Activated naive CD8-positive, alpha-beta T cell treated with anti-CD3 and anti-CD28 coated beads for 36 hours (primary cell): ENCODE measurements around the gene TAL1. TPM values are rescaled to one million over a fixed set of nuclear protein-coding genes. Genes with fewer than 3 reads are reported as not detected.

Experiments used
- DNase-seq: peaks from one replicate; pipeline ENCODE4 v3.0.0; 2021
- H3K27ac Mint-ChIP-seq: one replicate; pipeline ENCODE4 v1.8.0; 2022; ENCODE audit warnings: mild to moderate bottlenecking, moderate library complexity, mixed read lengths
- H3K27me3 Mint-ChIP-seq: one replicate; pipeline ENCODE4 v1.8.0; 2022; ENCODE audit warnings: mild to moderate bottlenecking, mixed read lengths
- H3K36me3 Mint-ChIP-seq: one replicate; pipeline ENCODE4 v1.8.0; 2021; ENCODE audit warnings: mild to moderate bottlenecking, mixed read lengths
- H3K4me1 Mint-ChIP-seq: one replicate; pipeline ENCODE4 v1.8.0; 2021; ENCODE audit warnings: mixed read lengths
- H3K4me3 Mint-ChIP-seq: one replicate; pipeline ENCODE4 v1.8.0; 2022; ENCODE audit warnings: mild to moderate bottlenecking, moderate library complexity, mixed read lengths
- H3K9me3 Mint-ChIP-seq: one replicate; pipeline ENCODE4 v1.8.0; 2022; ENCODE audit warnings: mixed read lengths
- total RNA-seq, 2 experiments: library from RNA; stranded (reverse); gene quantifications; one replicate each; pipeline ENCODE4 v1.2.3, GENCODE V29; 2021

The TAL1 gene
- total RNA-seq, 2 experiments from 2014 or later, result not detected

DNA sequence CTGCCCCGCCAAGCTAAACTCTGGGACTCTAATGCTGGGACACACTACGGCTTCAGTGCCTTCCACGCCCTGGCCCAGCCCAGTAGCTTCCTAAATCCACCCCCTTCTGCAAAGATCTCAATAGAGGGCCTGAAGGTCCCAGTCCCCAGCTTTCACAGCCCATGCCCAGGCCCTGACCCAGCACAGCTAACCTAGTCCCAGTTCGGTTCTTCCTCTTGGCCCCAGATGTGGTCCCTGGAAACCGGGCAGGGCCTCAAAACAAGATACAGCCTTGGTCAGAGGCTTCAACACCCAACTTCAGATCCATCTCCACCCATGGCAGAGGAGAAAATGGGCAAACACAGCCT, 41.5 kb downstream of the TAL1 start:
- DNase-seq, result no peak

DNA sequence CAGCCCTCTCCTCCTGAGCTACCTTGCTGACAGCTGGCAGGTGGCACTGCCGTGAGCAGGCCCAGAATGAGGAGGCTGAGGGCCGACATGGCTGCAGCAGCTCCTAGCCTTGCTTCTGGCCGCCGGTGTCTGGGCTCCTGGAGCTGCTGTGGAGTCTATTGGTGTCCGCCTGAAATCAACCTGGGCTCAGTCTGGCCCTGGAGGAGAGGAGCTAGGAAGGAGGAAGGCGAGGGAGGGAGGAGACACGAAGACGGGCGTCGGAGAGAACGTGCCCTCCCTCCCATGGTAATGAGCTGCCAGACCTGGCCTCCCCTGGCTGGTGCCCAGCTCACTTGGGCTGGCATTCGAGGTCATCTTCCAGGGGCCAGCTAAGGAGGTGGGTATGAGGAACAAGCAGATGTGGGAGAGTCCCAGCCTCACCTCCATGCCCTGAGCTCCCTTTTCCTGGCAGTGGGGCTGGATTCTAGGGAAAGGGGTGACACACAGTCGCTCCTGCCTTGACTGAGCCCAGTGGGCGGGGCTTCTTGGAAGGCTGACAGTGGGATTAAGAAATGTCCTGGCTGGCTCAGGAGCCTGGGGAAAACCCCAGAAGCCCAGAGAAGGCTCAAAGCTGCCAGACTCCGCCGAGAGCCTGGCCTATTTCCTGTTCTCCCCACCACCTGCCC, 42.0 kb downstream of the TAL1 start, which contains the start of gene PDZK1IP1:
Gene PDZK1IP1, minus strand, starts transcription at position 193 of the 665 bp plus-strand sequence. Its CDS starts 104 bp downstream, at position 89.
- Mint-ChIP-seq H3K4me1 (peaks cover 2% of the 10 kb centered on the region), H3K4me3 (no peak within 1 kb of the TSS), H3K27me3 (peaks cover 12% of the 10 kb centered on the region), H3K36me3 (no peaks in the 10 kb centered on the region), H3K9me3 (no peaks in the 10 kb centered on the region), H3K27ac (no peak within 1 kb of the TSS)
- no peak for DNase-seq

More for the DNA sequence above, 41.5 kb downstream of the TAL1 start:
- no peak overlapping the region for H3K27ac Mint-ChIP-seq
- no peak overlapping the region for H3K4me3 Mint-ChIP-seq
- no peaks in the 10 kb centered on the region for H3K36me3 Mint-ChIP-seq
- no peaks in the 10 kb centered on the region for H3K9me3 Mint-ChIP-seq
- H3K4me1 Mint-ChIP-seq, result peaks cover 2% of the 10 kb centered on the region
- peaks cover 12% of the 10 kb centered on the region for H3K27me3 Mint-ChIP-seq

DNA sequence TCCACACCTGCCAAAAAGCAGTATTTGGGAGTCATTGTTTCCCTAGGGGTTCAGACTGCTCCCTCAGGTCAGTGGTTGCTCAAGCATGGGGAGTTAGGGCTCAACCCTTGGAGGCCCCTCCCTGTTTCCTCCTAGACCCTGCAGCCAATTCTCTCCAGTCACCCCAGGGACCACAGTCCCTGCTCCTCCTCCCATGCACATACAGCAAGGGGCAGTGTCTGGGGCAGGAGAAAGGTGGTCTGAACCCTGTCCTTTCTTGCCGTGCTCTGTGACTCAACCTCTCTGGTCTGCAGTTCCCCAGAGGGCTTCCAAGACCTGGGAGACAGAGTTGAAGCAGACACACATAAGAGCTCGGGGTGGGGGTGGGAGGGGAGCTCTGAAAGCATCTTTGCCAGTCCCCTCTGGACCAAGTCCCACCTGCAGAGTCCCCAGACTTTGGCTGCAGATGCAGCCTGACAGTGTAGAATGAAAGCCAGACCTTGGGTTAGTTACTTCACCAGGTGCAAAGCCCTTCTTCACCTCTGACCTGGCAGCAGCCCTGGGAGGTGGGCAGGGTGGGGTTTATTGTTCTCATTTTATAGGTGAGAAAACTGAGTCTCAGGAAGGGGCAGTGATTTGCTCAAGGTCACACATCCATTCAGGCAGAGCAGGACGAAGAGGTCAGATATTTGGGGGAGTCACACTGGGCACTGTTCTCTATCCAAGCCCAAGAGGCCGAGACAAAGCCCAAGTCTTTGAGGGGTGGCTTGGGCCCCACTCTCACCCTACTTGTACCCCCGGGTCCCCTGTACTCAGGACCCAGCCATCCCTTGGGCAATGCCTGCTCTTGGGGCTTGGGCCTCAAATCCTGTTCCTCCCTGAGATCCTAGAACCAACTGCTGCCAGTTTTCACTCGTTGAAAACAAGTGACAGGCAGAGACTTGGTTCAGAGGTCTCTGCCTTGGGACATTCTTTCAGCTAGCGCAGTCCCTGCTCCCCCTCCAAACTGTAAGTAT, 42.9 kb downstream of the TAL1 start:
- H3K27me3 Mint-ChIP-seq, result peaks cover 15% of the 10 kb centered on the region
- DNase-seq, result no peak
- H3K4me1 Mint-ChIP-seq, result peaks cover 2% of the 10 kb centered on the region
- H3K4me3 Mint-ChIP-seq, result no peak overlapping the region
- H3K9me3 Mint-ChIP-seq, result no peaks in the 10 kb centered on the region
- H3K36me3 Mint-ChIP-seq, result no peaks in the 10 kb centered on the region
- no peak overlapping the region for H3K27ac Mint-ChIP-seq

DNA sequence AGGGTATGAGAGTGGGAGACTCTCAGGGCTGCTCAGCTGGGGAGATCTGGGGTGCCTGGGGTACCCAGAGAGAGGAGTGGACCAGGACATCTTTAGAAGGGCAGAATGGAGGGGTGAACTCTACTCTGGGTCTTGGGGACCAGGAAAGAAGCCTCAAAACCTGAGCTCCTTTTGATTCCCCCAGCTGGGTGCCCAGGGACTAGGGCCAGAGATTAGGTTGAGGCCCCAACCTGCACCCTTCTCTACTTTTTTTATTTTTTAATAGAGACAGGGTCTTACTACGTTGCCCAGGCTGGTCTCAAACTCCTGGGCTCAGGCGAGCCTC, 44.1 kb downstream of the TAL1 start:
- Mint-ChIP-seq H3K4me3 (no peak overlapping the region), H3K27ac (no peak overlapping the region), H3K27me3 (peaks cover 15% of the 10 kb centered on the region), H3K36me3 (no peaks in the 10 kb centered on the region), H3K4me1 (peaks cover 2% of the 10 kb centered on the region), H3K9me3 (no peaks in the 10 kb centered on the region)
- no peak for DNase-seq

DNA sequence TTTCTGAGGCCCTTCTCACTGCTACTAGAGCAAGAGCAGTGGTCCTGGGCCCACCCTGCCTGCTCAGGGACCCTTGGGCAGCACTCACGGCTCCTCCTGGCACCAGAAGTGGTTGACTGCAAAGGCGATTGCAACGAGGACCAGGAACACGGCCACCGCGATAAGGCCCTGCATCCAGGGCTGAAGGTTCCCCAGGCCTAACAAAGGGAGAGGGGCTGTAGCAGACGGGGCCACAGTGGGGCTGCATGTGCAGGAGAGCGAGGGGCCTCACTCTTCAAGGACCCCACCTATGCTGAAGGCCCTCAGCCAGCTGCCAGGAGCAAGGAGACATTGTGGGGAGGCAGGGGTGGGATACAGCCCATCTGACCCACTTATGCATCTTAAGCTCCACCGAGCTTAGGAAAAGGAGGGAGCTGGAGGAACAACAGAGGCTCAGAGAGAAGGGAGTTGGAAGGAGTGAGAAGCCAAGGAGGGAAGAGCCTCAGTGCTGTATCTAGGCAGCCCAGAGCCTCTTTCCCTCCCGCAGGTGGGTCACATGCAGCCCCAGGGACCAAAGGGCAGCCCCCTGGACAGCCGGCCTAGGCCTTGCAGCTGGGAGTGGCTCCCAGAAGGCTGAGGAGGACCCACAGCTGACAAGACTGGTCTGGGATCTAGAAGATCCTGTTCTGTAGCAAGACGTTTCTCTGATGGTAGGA, 44.6 kb downstream of the TAL1 start:
- no peak overlapping the region for H3K4me3 Mint-ChIP-seq
- H3K27ac Mint-ChIP-seq, result no peak overlapping the region
- DNase-seq, result no peak

DNA sequence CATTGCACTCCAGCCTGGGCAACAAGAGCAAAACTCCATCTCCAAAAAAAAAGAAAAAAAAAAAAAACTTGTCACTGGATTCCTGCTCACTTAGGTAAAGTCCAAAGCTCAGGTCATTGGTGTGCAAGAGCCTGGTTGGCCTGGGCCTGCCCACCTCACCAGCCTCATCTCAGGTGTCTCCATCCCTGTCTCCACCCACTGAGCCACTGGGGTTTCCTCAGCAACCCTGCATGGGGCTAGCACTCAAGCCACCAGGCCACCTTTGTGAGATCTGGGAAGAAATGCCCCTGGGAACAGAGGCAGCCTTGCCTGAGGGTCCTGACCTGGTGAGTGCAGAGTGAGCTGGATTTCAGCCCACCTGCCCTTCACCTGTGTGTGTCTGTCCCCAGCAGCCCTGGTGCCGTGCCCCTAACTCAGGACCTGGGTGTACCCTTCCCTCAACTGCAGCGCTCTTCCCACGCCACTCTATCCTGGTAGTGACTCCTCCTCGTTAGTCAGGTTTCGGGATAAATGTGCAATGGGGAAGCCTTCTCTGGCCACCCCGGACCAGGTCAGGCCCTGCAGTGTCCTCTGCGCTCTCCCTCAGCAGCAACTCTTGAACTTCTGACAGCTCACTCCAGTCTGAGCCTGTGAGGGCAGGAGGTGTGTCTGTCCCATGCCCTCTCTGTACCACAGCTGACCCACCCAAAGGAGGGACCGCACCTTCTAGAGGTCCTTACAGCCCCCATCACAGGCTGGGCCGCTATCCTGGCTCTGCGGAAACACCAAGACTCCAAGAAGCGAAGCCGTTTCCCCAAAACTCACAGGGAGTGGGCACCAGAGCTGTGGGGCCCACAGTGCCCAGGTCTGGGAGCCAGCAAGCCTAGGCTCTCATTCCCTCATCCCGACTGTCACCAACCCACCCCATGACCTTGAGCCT, 45.5 kb downstream of the TAL1 start:
- Mint-ChIP-seq H3K9me3 (no peaks in the 10 kb centered on the region), H3K36me3 (no peaks in the 10 kb centered on the region), H3K27ac (no peak overlapping the region), H3K27me3 (peaks cover 15% of the 10 kb centered on the region), H3K4me1 (no peaks in the 10 kb centered on the region), H3K4me3 (no peak overlapping the region)
- DNase-seq, result no peak

More for the DNA sequence above, 44.6 kb downstream of the TAL1 start:
- no peaks in the 10 kb centered on the region for H3K36me3 Mint-ChIP-seq
- H3K4me1 Mint-ChIP-seq, result no peaks in the 10 kb centered on the region
- no peaks in the 10 kb centered on the region for H3K9me3 Mint-ChIP-seq
- H3K27me3 Mint-ChIP-seq, result peaks cover 12% of the 10 kb centered on the region

DNA sequence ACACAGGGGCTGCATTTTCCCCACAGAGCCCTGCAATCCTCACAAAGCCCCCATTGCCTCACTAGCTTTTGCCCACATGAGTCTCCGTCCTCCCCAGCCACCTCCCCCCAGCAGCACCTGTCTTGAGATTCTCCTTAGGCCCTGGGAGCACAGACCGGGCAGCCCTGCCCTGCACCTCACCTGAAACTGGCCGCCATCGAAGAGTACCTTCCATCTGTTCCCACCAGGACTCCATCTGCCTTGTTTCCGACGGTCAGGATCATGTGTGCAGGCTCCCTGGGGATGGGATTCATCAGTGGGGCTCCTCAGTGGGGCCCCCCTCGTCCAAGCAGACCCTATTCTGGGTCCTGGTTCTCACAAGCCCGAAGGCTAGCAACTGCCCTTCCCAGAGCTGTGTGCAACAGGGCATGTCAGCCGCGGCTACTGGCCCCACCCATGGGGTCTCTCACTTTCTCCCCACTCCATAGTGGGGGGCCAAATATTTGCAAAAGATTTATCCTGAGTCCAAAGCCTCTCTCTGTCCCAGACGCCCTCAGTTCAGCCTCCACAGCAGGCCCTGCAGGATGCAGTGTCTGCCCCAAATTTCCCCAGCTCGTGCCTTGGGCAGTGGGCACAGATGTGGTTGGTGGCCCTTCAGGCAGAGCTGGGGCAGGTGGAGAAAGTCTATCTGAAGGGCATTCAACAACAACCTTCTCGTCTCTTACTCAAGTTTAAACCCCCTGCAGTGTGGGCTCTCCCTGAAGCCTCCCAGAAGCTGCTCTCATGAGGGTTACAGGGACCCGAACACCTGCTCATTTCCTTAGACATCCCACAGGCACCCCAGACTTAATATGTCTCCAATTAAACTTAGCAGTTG, 47.0 kb downstream of the TAL1 start:
- H3K27ac Mint-ChIP-seq, result no peak overlapping the region
- H3K36me3 Mint-ChIP-seq, result no peaks in the 10 kb centered on the region
- no peaks in the 10 kb centered on the region for H3K9me3 Mint-ChIP-seq
- H3K4me3 Mint-ChIP-seq, result no peak overlapping the region
- peaks cover 28% of the 10 kb centered on the region for H3K27me3 Mint-ChIP-seq
- no peaks in the 10 kb centered on the region for H3K4me1 Mint-ChIP-seq
- no peak for DNase-seq

DNA sequence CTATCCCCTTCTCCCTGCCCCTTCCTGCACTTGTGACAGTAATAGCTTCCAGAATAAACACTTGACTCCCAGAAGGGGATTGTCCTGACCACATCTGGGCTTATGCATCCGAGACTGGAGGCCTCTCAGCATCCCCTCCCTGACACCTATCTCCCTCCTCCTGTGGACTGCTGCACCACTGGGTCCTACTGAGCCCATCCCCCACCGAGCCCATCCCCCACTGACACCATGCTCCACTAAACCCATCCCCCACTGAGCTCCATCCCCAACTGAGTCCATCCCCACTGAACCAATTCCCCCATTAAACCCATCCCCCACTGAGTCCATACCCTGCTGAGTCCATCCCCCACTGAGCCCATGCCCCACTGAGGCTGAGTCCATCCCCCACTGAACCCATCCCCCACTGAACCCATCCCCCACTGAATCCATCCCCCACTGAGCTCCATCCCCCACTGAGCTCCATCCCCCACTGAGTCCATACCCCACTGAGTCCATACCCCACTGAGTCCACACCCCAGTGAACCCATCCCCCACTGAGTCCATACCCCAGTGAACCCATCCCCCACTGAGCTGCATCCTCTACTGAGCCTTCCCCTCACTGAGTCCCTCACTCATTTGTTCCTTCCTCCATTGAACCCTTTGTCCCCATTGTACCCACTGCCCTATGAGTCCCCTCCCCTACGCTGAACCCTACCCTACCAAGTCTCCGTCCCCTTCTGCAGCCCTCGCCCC, 47.8 kb downstream of the TAL1 start:
- no peak for DNase-seq
- no peak overlapping the region for H3K27ac Mint-ChIP-seq
- H3K4me1 Mint-ChIP-seq, result peaks cover 4% of the 10 kb centered on the region

DNA sequence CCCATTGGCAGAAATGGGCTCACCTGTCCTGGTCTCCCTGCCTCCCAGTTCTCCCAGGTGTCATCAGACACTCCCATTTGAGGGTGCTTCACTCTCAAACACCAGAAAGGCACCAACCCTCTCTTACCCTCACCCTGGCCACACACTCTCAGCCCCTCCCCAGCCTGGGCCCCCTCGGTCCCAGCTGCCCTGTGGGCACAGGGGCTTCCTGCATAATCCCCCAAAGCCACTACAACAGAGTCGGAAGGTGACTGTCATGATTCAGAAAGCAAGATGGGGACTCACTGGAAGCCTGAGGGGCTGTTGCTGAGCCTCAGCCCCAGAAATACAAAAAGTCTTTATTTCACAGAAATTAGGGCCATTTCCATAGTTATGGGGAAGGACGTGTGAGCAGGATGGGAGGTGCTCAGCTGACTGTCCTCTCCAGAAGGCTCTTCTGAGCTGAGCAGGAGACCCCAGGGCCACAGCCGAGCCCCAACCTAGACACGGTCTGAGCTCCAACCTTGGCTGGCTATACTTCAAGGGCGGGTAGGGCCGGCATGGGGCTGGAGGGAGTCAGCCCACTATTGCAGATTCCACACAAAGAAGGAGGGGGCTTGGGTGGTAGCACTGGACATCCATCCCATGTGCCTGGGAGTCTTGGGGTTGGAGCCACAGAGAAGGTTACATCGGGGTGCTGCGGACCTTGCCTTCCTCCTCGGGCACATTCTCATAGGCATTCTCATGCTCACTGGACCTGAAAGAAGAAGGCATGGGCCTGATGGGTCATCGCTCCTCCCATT, 48.5 kb downstream of the TAL1 start:
- Mint-ChIP-seq H3K4me3 (no peak overlapping the region), H3K27ac (no peak overlapping the region), H3K27me3 (peaks cover 42% of the 10 kb centered on the region), H3K4me1 (peaks cover 7% of the 10 kb centered on the region), H3K9me3 (no peaks in the 10 kb centered on the region), H3K36me3 (no peaks in the 10 kb centered on the region)
- DNase-seq, result no peak

More for the DNA sequence above, 47.8 kb downstream of the TAL1 start:
- Mint-ChIP-seq H3K27me3 (peaks cover 34% of the 10 kb centered on the region), H3K9me3 (no peaks in the 10 kb centered on the region), H3K4me3 (no peak overlapping the region), H3K36me3 (no peaks in the 10 kb centered on the region)

DNA sequence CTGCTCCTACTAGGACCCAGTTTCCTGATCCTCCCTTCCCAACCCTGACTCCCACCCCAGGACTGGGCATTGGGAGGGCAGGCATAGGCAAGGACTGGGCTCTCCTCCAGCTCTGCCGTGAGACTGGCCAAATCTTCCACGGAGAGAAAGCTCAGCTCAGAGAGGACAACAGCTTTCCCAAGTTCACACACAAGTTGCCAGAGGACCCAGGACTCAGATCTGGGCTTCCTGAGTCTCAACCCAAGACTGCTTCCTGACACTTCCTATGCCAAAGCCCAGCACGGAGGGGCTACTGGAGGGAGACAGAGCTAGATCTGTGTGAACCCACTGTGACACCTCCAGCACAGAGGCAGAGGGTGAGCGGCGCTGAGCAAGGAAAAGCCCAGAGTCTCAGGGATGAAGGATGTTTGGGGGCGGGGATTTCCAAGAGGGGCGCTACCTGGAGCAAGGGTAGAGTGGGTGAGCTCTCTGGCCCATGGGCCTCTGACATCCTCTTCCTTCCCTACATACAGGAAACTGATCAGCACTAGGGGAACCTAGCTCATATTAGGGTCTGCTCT, 49.3 kb downstream of the TAL1 start:
- Mint-ChIP-seq H3K27ac (no peak overlapping the region), H3K9me3 (no peaks in the 10 kb centered on the region), H3K36me3 (no peaks in the 10 kb centered on the region), H3K27me3 (peaks cover 47% of the 10 kb centered on the region), H3K4me1 (peaks cover 7% of the 10 kb centered on the region), H3K4me3 (no peak overlapping the region)
- DNase-seq, result no peak

DNA sequence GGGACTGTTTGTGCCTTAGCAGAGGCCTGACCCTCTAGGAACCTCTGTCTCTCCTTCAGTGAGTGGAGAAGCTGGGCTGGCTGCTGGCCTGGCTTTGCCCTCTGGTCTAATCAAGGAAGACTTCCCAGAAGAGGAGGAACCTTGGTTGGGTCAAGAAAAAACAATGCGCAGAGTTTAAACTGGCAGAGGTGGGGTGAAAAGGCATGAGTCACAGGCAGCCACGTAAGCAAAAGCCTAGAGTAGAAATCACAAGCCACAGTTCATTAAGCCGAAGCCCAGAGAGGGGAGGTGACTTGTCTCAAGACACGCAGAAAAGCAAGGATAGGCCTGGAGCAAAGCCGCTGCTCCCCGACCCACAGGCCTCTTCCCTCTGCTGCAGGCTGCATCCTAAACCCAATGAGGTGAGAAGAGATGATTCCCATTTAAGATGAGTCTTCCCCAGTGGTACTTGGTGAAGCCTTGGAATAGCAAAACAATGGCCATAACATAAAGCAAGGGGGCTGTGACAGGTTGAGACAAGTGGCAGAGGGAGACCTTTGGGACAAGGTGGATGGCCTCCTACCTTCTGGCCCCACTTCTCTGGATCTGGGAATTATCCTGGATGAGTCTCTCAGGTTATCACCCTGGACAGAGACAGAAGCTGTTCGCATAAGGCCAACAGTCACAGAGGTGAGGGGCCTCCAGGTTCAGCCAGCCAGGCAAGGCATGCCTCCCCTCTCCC, 49.9 kb downstream of the TAL1 start:
- Mint-ChIP-seq H3K27me3 (peaks cover 47% of the 10 kb centered on the region), H3K36me3 (no peaks in the 10 kb centered on the region), H3K27ac (no peak overlapping the region), H3K4me1 (peaks cover 7% of the 10 kb centered on the region), H3K4me3 (no peak overlapping the region), H3K9me3 (no peaks in the 10 kb centered on the region)
- DNase-seq, result no peak
